ENCODE measurements around the gene PKP4. TPM values are rescaled to one million over a fixed set of nuclear protein-coding genes. Genes with fewer than 3 reads are reported as not detected.

PKP4 gene
- total and polyA plus RNA-seq, 2 of the 8 experiments (the other 6 are each of a cell fraction or from before 2014, with no cell fraction given): 48.2 to 88.0 TPM

- H3K9ac ChIP-seq (replicated peaks in 1 of 4; ENCODE audit: extremely low read depth in 1 of 4, low read depth in 3 of 4, low read length in 3 of 4): no peak overlapping the region
- DNase-seq (ENCODE audit: low read depth in 1 of 2, low spot score in 2 of 2): no peak
- H3K18ac ChIP-seq (ENCODE audit: extremely low read depth, low read length): no peak overlapping the region
- no peaks in the 10 kb centered on the region for H3K27me3 ChIP-seq (replicated peaks in 1 of 4; ENCODE audit: control insufficient read depth in 3 of 4, extremely low read depth in 1 of 4, insufficient read depth in 3 of 4, low read length in 3 of 4)
- H2BK12ac ChIP-seq (ENCODE audit: low read depth, low read length): no peak overlapping the region
- no peak overlapping the region for H3K23ac ChIP-seq (ENCODE audit: insufficient read length)
- no peak overlapping the region for H4K8ac ChIP-seq (ENCODE audit: extremely low read depth, insufficient read depth, low read length)
- H2AFZ ChIP-seq (ENCODE audit: low read length): no peak overlapping the region
- H2BK5ac ChIP-seq (ENCODE audit: low read depth, low read length): no peak overlapping the region
- 91% methylated on average over 1 of the region's 1 CpG; no CpG with 5 or more reads in 1 of the 2 experiments for WGBS, 2 experiments (ENCODE audit: extremely low coverage in 1 of 2, insufficient coverage in 1 of 2, insufficient read length in 1 of 2, insufficient replicate concordance in 2 of 2, low coverage in 1 of 2, low lambda C conversion rate in 2 of 2, missing lambda C conversion rate in 1 of 2)
- H4K91ac ChIP-seq (replicated peaks; ENCODE audit: insufficient read length, low read length): no peak overlapping the region
- no peaks in the 10 kb centered on the region for H3K4me1 ChIP-seq (replicated peaks in 1 of 4; ENCODE audit: control insufficient read depth in 3 of 4, insufficient read depth in 4 of 4, low read length in 3 of 4)
- H3K27ac ChIP-seq (ENCODE audit: low read depth, low read length): no peak overlapping the region
- no peak overlapping the region for H3K4ac ChIP-seq (replicated peaks; ENCODE audit: insufficient read length, low read depth, low read length)
- POLR2A ChIA-PET (ENCODE audit: partially characterized antibody): interaction anchor here (1.3 kb wide), 1 partner anchor 11 kb away, joined by 3 read pairs; no protein-coding TSS in a partner anchor
- no peaks in the 10 kb centered on the region; the same call in 1 of the 2 replicates for H3K79me1 ChIP-seq (ENCODE audit: low read depth, low read length)
- FAIRE-seq: no peak
- peaks cover 2 to 31% (median 14%) of the 10 kb centered on the region in 4 experiments; a peak in 6 of 8 replicates for H3K36me3 ChIP-seq (ENCODE audit: control insufficient read depth in 2 of 4, insufficient read depth in 4 of 4, low read length in 3 of 4)
- H2BK15ac ChIP-seq (ENCODE audit: low read length): no peak overlapping the region
- no peak overlapping the region for H3K56ac ChIP-seq (replicated peaks; ENCODE audit: insufficient read length, low read depth, low read length)
- H3K4me3 ChIP-seq (ENCODE audit: extremely low read depth in 1 of 4, insufficient read depth in 2 of 4, low read depth in 3 of 4, low read length in 4 of 4): no peak overlapping the region
- CTCF ChIA-PET (ENCODE audit: partially characterized antibody): interaction anchor here (0.9 to 2.5 kb wide), 9 partner anchors 9 to 1167 kb away, joined by 3 to 9 read pairs (median 3); no protein-coding TSS in a partner anchor
- H3K9me3 ChIP-seq (ENCODE audit: insufficient read depth in 2 of 2, low read depth in 1 of 2, low read length in 1 of 2): no peaks in the 10 kb centered on the region
- peaks cover 2 to 4% of the 10 kb centered on the region in 2 experiments for H4K20me1 ChIP-seq (replicated peaks in 1 of 2; ENCODE audit: control insufficient read depth in 1 of 2, insufficient read depth in 2 of 2, low read length in 2 of 2)
- no peak overlapping the region for H2AK5ac ChIP-seq (ENCODE audit: low read depth, low read length)
- H2BK20ac ChIP-seq (ENCODE audit: low read length): no peak overlapping the region
- no peaks in the 10 kb centered on the region for H3K79me2 ChIP-seq (ENCODE audit: control insufficient read depth in 1 of 2, insufficient read depth in 2 of 2, low read length in 2 of 2)
- no peak overlapping the region for H3K14ac ChIP-seq (ENCODE audit: insufficient read length)
- no peak overlapping the region for H2BK120ac ChIP-seq (replicated peaks; ENCODE audit: low read depth, low read length)
- no peak overlapping the region for H4K5ac ChIP-seq (ENCODE audit: insufficient read length, low read depth, low read length)
- no peak overlapping the region for H3K4me2 ChIP-seq (ENCODE audit: insufficient read depth in 1 of 2, low read depth in 2 of 2, low read length in 2 of 2)
- no peaks in the 10 kb centered on the region for H3K23me2 ChIP-seq (ENCODE audit: low read depth, low read length)
- TF ChIP-seq RAD21 (IDR thresholded peaks at IDR 0.05 in 1 of 2, conservative IDR thresholded peaks at IDR 0.05 in 1 of 2; ENCODE audit: low read depth in 2 of 2, low read length in 2 of 2): no peak
- TF ChIP-seq YY1 (IDR thresholded peaks at IDR 0.05; ENCODE audit: low read depth, low read length): no peak
- no peak for TF ChIP-seq POLR2A (IDR thresholded peaks at IDR 0.05; ENCODE audit: control extremely low read depth in 1 of 2, low read depth in 2 of 2, low read length in 2 of 2)
- TF ChIP-seq SP1 (IDR thresholded peaks at IDR 0.05; ENCODE audit: low read depth, low read length): no peak
- TF ChIP-seq ASH2L (IDR thresholded peaks at IDR 0.05; ENCODE audit: low read length): no peak
- no peak for TF ChIP-seq CTCF (IDR thresholded peaks at IDR 0.05; ENCODE audit: control extremely low read depth in 1 of 3, insufficient read depth in 1 of 3, low read depth in 1 of 3, low read length in 3 of 3)
- TF ChIP-seq SP2 (IDR thresholded peaks at IDR 0.05; ENCODE audit: low read length): no peak
- no peak for TF ChIP-seq KDM4A (IDR thresholded peaks at IDR 0.05; ENCODE audit: low read depth, low read length, severe bottlenecking)
- no peak for TF ChIP-seq JUN (IDR thresholded peaks at IDR 0.05; ENCODE audit: low read depth, low read length)
- no peak for TF ChIP-seq NANOG (IDR thresholded peaks at IDR 0.05; ENCODE audit: insufficient read depth, low read depth, low read length, poor library complexity, severe bottlenecking)
- no peak for TF ChIP-seq ATF3 (IDR thresholded peaks at IDR 0.05; ENCODE audit: insufficient read depth, low read depth, low read length)
Measured at GRCh38 chr2:158659483-158659882, 202.7 kb downstream of the PKP4 start.
